Stimulated activated CD8-positive, alpha-beta memory T cell treated with anti-CD3 and anti-CD28 coated beads, Interleukin-4, amount 100 ng/mL, for 48 hours (primary cell): ENCODE data around the gene VOPP1.

Experiments used
- DNase-seq: peaks from one replicate; pipeline ENCODE4 v3.0.0-alpha.2; 2020

Gene VOPP1

GRCh38 chr7:55429835-55430499 lies 142.3 kb downstream of the VOPP1 start:
- DNase-seq: no peak

GRCh38 chr7:55427800-55428199 lies 144.5 kb downstream of the VOPP1 start:
- DNase-seq: no peak

- no peak for DNase-seq
These were observed 145.0 kb downstream of the VOPP1 start for GRCh38 chr7:55427342-55427741.

GRCh38 chr7:55426676-55427075 lies 145.6 kb downstream of the VOPP1 start:
- no peak for DNase-seq

GRCh38 chr7:55425141-55425752 lies 147.1 kb downstream of the VOPP1 start:
- no peak for DNase-seq

GRCh38 chr7:55423891-55424290 lies 148.4 kb downstream of the VOPP1 start:
- no peak for DNase-seq

- no peak for DNase-seq
These were observed 149.0 kb downstream of the VOPP1 start for GRCh38 chr7:55423277-55423711.
